Body of pancreas (tissue), 4 donors: ENCODE data around the gene SELENBP1.

Source experiments
- POLR2A ChIP-seq, 3 donors: fragments of 450-650 bp; IDR thresholded peaks; one replicate each; pipeline ENCODE4 v1.6.1; 2016; ENCODE audit warnings: antibody characterized with exemption in 3 of 3, mild to moderate bottlenecking in 2 of 3
- TF ChIP-seq, protein P1 (sequence below), 7 experiments: fragments of 450-650 bp in 4 of 7; fragments of 200-600 bp in 3 of 7; sonication (generic) in 3 of 7; IDR thresholded peaks; one replicate each; pipeline ENCODE4 v1.5.1; 2016 to 2019; ENCODE audit warnings: antibody characterized with exemption in 7 of 7

GRCh38 chr1:151334822-151335221, 37.7 kb downstream of the SELENBP1 start:
- TF ChIP-seq POLR2A (IDR thresholded peaks at IDR 0.05) = no peak
- TF ChIP-seq, protein P1, sequence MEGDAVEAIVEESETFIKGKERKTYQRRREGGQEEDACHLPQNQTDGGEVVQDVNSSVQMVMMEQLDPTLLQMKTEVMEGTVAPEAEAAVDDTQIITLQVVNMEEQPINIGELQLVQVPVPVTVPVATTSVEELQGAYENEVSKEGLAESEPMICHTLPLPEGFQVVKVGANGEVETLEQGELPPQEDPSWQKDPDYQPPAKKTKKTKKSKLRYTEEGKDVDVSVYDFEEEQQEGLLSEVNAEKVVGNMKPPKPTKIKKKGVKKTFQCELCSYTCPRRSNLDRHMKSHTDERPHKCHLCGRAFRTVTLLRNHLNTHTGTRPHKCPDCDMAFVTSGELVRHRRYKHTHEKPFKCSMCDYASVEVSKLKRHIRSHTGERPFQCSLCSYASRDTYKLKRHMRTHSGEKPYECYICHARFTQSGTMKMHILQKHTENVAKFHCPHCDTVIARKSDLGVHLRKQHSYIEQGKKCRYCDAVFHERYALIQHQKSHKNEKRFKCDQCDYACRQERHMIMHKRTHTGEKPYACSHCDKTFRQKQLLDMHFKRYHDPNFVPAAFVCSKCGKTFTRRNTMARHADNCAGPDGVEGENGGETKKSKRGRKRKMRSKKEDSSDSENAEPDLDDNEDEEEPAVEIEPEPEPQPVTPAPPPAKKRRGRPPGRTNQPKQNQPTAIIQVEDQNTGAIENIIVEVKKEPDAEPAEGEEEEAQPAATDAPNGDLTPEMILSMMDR (IDR thresholded peaks at IDR 0.05) = no peak
